Neural cell (in vitro differentiated cells): ENCODE measurements around the gene FOXD2.

Source experiments
- EP300 ChIP-seq: fragments of 450-650 bp; conservative IDR thresholded peaks from 2 replicates; pipeline ENCODE4 v1.6.1; 2014; ENCODE audit warnings: antibody characterized with exemption, mild to moderate bottlenecking, moderate library complexity; ENCODE audit not compliant: poor library complexity, severe bottlenecking
- EZH2 ChIP-seq: fragments of 200-600, 300-800 bp; shearing (Covaris generic), sonication (generic); IDR thresholded peaks from 2 replicates; pipeline ENCODE4 v1.6.1; 2014; ENCODE audit warnings: antibody characterized with exemption, low read length, borderline replicate concordance, mild to moderate bottlenecking; ENCODE audit not compliant: insufficient read depth, poor library complexity, severe bottlenecking
- MXI1 ChIP-seq: fragments of 450-650 bp; conservative IDR thresholded peaks from 2 replicates; pipeline ENCODE4 v1.6.1; 2014; ENCODE audit warnings: antibody characterized with exemption, mild to moderate bottlenecking; ENCODE audit not compliant: poor library complexity, severe bottlenecking
- POLR2AphosphoS5 ChIP-seq: IDR thresholded peaks from 2 replicates; pipeline ENCODE4 v1.6.1; 2012
- RAD21 ChIP-seq: fragments of 450-650 bp; conservative IDR thresholded peaks from 2 replicates; pipeline ENCODE4 v1.6.1; 2014; ENCODE audit warnings: antibody characterized with exemption, mild to moderate bottlenecking, moderate library complexity
- SMC3 ChIP-seq: fragments of 450-650 bp; conservative IDR thresholded peaks from 2 replicates; pipeline ENCODE4 v1.6.1; 2014; ENCODE audit warnings: antibody characterized with exemption, mild to moderate bottlenecking, moderate library complexity; ENCODE audit not compliant: poor library complexity
- TAF1 ChIP-seq: IDR thresholded peaks from 2 replicates; pipeline ENCODE4 v1.6.1; 2012; ENCODE audit warnings: low read depth
- TF ChIP-seq, protein P1 (sequence below): fragments of 450-650 bp; IDR thresholded peaks from 2 replicates; pipeline ENCODE4 v1.5.1; 2014; ENCODE audit warnings: antibody characterized with exemption, mild to moderate bottlenecking, moderate library complexity; ENCODE audit not compliant: poor library complexity, severe bottlenecking
- TF ChIP-seq, protein P2 (sequence below): IDR thresholded peaks from 2 replicates; pipeline ENCODE4 v1.6.1; 2012; ENCODE audit warnings: borderline replicate concordance

DNA sequence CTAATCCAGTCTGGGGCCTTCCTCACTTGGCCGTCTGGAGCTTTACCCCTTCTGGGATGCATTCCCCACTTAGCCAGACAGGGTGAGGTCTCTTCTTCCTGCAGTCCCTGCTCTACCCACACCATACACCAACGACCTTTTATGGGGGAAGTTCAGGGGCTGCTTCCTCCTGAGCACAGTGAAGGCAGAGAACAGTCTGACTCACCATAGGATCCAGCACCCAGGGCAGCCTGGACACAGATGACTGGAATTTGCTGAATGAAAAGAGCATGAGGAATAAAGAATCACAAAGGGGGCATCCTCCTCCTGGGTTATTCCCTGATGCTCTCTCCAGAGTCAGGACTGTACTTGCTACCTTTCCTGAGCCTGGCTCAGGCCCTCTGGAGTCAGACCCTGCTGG is 26.4 kb upstream of the FOXD2 start:
- TF ChIP-seq EZH2, result no peak
- TF ChIP-seq SMC3, result no peak
- TF ChIP-seq, protein P1, sequence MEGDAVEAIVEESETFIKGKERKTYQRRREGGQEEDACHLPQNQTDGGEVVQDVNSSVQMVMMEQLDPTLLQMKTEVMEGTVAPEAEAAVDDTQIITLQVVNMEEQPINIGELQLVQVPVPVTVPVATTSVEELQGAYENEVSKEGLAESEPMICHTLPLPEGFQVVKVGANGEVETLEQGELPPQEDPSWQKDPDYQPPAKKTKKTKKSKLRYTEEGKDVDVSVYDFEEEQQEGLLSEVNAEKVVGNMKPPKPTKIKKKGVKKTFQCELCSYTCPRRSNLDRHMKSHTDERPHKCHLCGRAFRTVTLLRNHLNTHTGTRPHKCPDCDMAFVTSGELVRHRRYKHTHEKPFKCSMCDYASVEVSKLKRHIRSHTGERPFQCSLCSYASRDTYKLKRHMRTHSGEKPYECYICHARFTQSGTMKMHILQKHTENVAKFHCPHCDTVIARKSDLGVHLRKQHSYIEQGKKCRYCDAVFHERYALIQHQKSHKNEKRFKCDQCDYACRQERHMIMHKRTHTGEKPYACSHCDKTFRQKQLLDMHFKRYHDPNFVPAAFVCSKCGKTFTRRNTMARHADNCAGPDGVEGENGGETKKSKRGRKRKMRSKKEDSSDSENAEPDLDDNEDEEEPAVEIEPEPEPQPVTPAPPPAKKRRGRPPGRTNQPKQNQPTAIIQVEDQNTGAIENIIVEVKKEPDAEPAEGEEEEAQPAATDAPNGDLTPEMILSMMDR, result no peak
- no peak for TF ChIP-seq EP300
- no peak for TF ChIP-seq RAD21
- TF ChIP-seq, protein P2, sequence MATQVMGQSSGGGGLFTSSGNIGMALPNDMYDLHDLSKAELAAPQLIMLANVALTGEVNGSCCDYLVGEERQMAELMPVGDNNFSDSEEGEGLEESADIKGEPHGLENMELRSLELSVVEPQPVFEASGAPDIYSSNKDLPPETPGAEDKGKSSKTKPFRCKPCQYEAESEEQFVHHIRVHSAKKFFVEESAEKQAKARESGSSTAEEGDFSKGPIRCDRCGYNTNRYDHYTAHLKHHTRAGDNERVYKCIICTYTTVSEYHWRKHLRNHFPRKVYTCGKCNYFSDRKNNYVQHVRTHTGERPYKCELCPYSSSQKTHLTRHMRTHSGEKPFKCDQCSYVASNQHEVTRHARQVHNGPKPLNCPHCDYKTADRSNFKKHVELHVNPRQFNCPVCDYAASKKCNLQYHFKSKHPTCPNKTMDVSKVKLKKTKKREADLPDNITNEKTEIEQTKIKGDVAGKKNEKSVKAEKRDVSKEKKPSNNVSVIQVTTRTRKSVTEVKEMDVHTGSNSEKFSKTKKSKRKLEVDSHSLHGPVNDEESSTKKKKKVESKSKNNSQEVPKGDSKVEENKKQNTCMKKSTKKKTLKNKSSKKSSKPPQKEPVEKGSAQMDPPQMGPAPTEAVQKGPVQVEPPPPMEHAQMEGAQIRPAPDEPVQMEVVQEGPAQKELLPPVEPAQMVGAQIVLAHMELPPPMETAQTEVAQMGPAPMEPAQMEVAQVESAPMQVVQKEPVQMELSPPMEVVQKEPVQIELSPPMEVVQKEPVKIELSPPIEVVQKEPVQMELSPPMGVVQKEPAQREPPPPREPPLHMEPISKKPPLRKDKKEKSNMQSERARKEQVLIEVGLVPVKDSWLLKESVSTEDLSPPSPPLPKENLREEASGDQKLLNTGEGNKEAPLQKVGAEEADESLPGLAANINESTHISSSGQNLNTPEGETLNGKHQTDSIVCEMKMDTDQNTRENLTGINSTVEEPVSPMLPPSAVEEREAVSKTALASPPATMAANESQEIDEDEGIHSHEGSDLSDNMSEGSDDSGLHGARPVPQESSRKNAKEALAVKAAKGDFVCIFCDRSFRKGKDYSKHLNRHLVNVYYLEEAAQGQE, result no peak
- TF ChIP-seq POLR2AphosphoS5, result no peak
- TF ChIP-seq MXI1, result no peak
- no peak for TF ChIP-seq TAF1
